ENCODE data around the gene FAM13C.
"Not testable (repeated sequence)": the region's sequence is repeated elsewhere in the genome, so short reads cannot be mapped to it uniquely, and the experiment has no call there.

DNA sequence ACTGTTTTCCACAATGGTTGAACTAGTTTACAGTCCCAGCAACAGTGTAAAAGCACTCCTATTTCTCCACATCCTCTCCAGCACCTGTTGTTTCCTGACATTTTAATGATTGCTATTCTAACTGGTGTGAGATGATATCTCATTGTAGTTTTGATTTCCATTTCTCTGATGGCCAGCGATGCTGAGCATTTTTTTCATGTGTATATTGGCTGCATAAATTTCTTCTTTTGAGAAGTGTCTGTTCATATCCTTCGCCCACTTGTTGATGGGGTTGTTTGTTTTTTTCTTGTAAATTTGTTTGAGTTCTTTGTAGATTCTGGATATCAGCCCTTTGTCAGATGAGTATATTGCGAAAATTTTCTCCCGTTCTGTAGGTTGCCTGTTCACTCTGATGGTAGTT lies 37.0 kb upstream of the FAM13C start:
- not testable (repeated sequence) for TF ChIP-seq CTCF (tag by site-specific recombination; IDR thresholded peaks at IDR 0.05); ZNF792 (tag by site-specific recombination; IDR thresholded peaks at IDR 0.05); ZNF175 (tag by site-specific recombination; IDR thresholded peaks at IDR 0.05); ZNF677 (tag by site-specific recombination; IDR thresholded peaks at IDR 0.05); PRDM1 (tag by site-specific recombination; IDR thresholded peaks at IDR 0.05); BCL11B (tag by site-specific recombination; IDR thresholded peaks at IDR 0.05; ENCODE audit: low read depth); YY1 (tag by site-specific recombination; IDR thresholded peaks at IDR 0.05); ZNF76 (tag by site-specific recombination; IDR thresholded peaks at IDR 0.05; ENCODE audit: borderline replicate concordance, low read depth); HOXC10 (CRISPR knock-in tag; IDR thresholded peaks at IDR 0.05); ZNF639 (tag by site-specific recombination; IDR thresholded peaks at IDR 0.05); ZNF16 (tag by site-specific recombination; IDR thresholded peaks at IDR 0.05; ENCODE audit: low read depth)
- TF ChIP-seq, protein P1, sequence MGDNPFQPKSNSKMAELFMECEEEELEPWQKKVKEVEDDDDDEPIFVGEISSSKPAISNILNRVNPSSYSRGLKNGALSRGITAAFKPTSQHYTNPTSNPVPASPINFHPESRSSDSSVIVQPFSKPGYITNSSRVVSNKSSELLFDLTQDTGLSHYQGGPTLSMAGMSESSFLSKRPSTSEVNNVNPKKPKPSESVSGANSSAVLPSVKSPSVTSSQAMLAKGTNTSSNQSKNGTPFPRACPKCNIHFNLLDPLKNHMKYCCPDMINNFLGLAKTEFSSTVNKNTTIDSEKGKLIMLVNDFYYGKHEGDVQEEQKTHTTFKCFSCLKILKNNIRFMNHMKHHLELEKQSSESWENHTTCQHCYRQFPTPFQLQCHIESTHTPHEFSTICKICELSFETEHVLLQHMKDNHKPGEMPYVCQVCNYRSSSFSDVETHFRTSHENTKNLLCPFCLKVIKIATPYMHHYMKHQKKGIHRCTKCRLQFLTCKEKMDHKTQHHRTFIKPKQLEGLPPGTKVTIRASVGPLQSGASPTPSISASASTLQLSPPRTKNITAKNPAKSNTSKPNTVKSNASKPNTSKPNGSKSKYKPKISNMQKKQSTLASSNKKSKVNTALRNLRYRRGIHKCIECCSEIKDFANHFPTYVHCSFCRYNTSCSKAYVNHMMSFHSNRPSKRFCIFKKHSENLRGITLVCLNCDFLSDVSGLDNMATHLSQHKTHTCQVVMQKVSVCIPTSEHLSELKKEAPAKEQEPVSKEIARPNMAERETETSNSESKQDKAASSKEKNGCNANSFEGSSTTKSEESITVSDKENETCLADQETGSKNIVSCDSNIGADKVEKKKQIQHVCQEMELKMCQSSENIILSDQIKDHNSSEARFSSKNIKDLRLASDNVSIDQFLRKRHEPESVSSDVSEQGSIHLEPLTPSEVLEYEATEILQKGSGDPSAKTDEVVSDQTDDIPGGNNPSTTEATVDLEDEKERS (tag by site-specific recombination; IDR thresholded peaks at IDR 0.05) = not testable (repeated sequence)
- TF ChIP-seq, protein P2, sequence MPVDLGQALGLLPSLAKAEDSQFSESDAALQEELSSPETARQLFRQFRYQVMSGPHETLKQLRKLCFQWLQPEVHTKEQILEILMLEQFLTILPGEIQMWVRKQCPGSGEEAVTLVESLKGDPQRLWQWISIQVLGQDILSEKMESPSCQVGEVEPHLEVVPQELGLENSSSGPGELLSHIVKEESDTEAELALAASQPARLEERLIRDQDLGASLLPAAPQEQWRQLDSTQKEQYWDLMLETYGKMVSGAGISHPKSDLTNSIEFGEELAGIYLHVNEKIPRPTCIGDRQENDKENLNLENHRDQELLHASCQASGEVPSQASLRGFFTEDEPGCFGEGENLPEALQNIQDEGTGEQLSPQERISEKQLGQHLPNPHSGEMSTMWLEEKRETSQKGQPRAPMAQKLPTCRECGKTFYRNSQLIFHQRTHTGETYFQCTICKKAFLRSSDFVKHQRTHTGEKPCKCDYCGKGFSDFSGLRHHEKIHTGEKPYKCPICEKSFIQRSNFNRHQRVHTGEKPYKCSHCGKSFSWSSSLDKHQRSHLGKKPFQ (tag by site-specific recombination; IDR thresholded peaks at IDR 0.05) = not testable (repeated sequence)
- TF ChIP-seq, protein P3, sequence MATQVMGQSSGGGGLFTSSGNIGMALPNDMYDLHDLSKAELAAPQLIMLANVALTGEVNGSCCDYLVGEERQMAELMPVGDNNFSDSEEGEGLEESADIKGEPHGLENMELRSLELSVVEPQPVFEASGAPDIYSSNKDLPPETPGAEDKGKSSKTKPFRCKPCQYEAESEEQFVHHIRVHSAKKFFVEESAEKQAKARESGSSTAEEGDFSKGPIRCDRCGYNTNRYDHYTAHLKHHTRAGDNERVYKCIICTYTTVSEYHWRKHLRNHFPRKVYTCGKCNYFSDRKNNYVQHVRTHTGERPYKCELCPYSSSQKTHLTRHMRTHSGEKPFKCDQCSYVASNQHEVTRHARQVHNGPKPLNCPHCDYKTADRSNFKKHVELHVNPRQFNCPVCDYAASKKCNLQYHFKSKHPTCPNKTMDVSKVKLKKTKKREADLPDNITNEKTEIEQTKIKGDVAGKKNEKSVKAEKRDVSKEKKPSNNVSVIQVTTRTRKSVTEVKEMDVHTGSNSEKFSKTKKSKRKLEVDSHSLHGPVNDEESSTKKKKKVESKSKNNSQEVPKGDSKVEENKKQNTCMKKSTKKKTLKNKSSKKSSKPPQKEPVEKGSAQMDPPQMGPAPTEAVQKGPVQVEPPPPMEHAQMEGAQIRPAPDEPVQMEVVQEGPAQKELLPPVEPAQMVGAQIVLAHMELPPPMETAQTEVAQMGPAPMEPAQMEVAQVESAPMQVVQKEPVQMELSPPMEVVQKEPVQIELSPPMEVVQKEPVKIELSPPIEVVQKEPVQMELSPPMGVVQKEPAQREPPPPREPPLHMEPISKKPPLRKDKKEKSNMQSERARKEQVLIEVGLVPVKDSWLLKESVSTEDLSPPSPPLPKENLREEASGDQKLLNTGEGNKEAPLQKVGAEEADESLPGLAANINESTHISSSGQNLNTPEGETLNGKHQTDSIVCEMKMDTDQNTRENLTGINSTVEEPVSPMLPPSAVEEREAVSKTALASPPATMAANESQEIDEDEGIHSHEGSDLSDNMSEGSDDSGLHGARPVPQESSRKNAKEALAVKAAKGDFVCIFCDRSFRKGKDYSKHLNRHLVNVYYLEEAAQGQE (tag by site-specific recombination; IDR thresholded peaks at IDR 0.05) = not testable (repeated sequence)

Measured in HEK293 (cell line).